ENCODE results near the gene OR56B1. TPM values are rescaled to one million over a fixed set of nuclear protein-coding genes. Genes with fewer than 3 reads are reported as not detected.

The OR56B1 gene
- total RNA-seq, 1 donor from 2014 or later, result not detected

DNA sequence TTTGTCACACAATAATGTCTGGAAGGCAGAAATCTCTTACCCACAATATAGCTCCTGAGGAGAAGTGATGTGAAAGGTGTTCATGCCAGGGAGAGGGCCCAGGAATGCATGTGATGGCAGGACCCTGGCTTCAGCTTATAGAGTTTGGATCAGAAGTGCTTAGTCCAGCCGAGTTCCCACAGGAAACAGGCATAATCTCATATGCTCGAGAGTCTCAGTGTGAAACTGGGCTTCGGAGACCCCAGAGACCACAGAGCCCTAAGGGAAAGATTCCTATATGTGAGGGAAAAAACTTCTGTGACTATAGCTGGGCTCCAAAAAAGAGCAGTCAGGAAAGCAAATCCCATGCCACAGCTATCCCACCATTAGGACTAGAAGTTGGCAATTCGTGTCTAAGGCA is 47.0 kb downstream of the OR56B1 start, which contains the start of gene OR52N5:
OR52N5 (minus strand) TSS at position 101 of the 400 bp plus-strand sequence. CDS start 4,721 bp downstream, outside the sequence.
- no peaks in the 10 kb centered on the region for H3K36me3 ChIP-seq (ENCODE audit: control insufficient read depth, insufficient read depth, low read length)
- TF ChIP-seq, protein P1, sequence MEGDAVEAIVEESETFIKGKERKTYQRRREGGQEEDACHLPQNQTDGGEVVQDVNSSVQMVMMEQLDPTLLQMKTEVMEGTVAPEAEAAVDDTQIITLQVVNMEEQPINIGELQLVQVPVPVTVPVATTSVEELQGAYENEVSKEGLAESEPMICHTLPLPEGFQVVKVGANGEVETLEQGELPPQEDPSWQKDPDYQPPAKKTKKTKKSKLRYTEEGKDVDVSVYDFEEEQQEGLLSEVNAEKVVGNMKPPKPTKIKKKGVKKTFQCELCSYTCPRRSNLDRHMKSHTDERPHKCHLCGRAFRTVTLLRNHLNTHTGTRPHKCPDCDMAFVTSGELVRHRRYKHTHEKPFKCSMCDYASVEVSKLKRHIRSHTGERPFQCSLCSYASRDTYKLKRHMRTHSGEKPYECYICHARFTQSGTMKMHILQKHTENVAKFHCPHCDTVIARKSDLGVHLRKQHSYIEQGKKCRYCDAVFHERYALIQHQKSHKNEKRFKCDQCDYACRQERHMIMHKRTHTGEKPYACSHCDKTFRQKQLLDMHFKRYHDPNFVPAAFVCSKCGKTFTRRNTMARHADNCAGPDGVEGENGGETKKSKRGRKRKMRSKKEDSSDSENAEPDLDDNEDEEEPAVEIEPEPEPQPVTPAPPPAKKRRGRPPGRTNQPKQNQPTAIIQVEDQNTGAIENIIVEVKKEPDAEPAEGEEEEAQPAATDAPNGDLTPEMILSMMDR (IDR thresholded peaks at IDR 0.05; ENCODE audit: insufficient read depth, low read length, severe bottlenecking), result no peak
- no peak within 1 kb of the TSS for H3K4me3 ChIP-seq (ENCODE audit: low read depth, low read length)
- DNase-seq (ENCODE audit: low read depth), result no peak
- H3K27me3 ChIP-seq (ENCODE audit: control insufficient read depth, insufficient read depth, low read length), result no peaks in the 10 kb centered on the region
- no peak for FAIRE-seq

Other genes with a start within 250 kb of the OR56B1 start
- gene OR52D1, start 247.8 kb upstream of the OR56B1 start, total RNA-seq, result not detected in 2 replicates
- gene UBQLN3, start 226.5 kb upstream of the OR56B1 start, total RNA-seq, result 0.13 TPM in 1 of 2 replicates, not detected in the other
- gene UBQLNL, start 219.7 kb upstream of the OR56B1 start, total RNA-seq, result under 0.01 TPM in 1 of 2 replicates, not detected in the other
- 0.38 TPM in 1 of 2 replicates, not detected in the other for gene OR52H1, start 187.9 kb upstream of the OR56B1 start, total RNA-seq
- not detected in 2 replicates for gene OR52B6, start 155.6 kb upstream of the OR56B1 start, total RNA-seq
- 1.8 and 3.2 TPM in 2 replicates for gene TRIM6, start 139.8 kb upstream of the OR56B1 start, total RNA-seq
- gene TRIM34, start 111.4 kb upstream of the OR56B1 start, total RNA-seq, result 2.9 and 5.8 TPM in 2 replicates
- 24.8 and 32.9 TPM in 2 replicates for gene TRIM5, start 51.4 kb upstream of the OR56B1 start, total RNA-seq
- gene TRIM22, start 46.7 kb upstream of the OR56B1 start, total RNA-seq, result 11.1 and 28.3 TPM in 2 replicates
- gene OR52N4, start 17.8 kb downstream of the OR56B1 start, total RNA-seq, result not detected in 2 replicates
- not detected in 2 replicates for gene OR52N5, start 46.9 kb downstream of the OR56B1 start, total RNA-seq
- 0.13 TPM in 1 of 2 replicates, not detected in the other for gene OR52N1, start 54.8 kb downstream of the OR56B1 start, total RNA-seq
- not detected in 2 replicates for gene OR52N2, start 72.5 kb downstream of the OR56B1 start, total RNA-seq
- gene OR52E6, start 105.4 kb downstream of the OR56B1 start, total RNA-seq, result not detected in 2 replicates
- not detected in 2 replicates for gene OR52E8, start 121.2 kb downstream of the OR56B1 start, total RNA-seq
- not detected in 2 replicates for gene OR52E4, start 144.2 kb downstream of the OR56B1 start, total RNA-seq
- gene OR52E5, start 156.8 kb downstream of the OR56B1 start, total RNA-seq, result not detected in 2 replicates
- gene OR56A3, start 205.8 kb downstream of the OR56B1 start, total RNA-seq, result not detected in 2 replicates
- gene OR56A5, start 232.0 kb downstream of the OR56B1 start, total RNA-seq, result not detected in 2 replicates

All from bronchial epithelial cell (primary cell).